Activated naive CD8-positive, alpha-beta T cell treated with anti-CD3 and anti-CD28 coated beads for 36 hours (primary cell): Measurements from ENCODE around the gene JOSD1. TPM values are rescaled to one million over a fixed set of nuclear protein-coding genes. Genes with fewer than 3 reads are reported as not detected.
A peak's percentile ranks its signal among the peaks of the same experiment; 100 is the strongest.

Experiments used
- DNase-seq: peaks from one replicate; pipeline ENCODE4 v3.0.0; 2021
- H3K27ac Mint-ChIP-seq: one replicate; pipeline ENCODE4 v1.8.0; 2022; ENCODE audit warnings: mild to moderate bottlenecking, moderate library complexity, mixed read lengths
- H3K27me3 Mint-ChIP-seq: one replicate; pipeline ENCODE4 v1.8.0; 2022; ENCODE audit warnings: mild to moderate bottlenecking, mixed read lengths
- H3K36me3 Mint-ChIP-seq: one replicate; pipeline ENCODE4 v1.8.0; 2021; ENCODE audit warnings: mild to moderate bottlenecking, mixed read lengths
- H3K4me1 Mint-ChIP-seq: one replicate; pipeline ENCODE4 v1.8.0; 2021; ENCODE audit warnings: mixed read lengths
- H3K4me3 Mint-ChIP-seq: one replicate; pipeline ENCODE4 v1.8.0; 2022; ENCODE audit warnings: mild to moderate bottlenecking, moderate library complexity, mixed read lengths
- H3K9me3 Mint-ChIP-seq: one replicate; pipeline ENCODE4 v1.8.0; 2022; ENCODE audit warnings: mixed read lengths
- total RNA-seq, 2 experiments: library from RNA; stranded (reverse); gene quantifications; one replicate each; pipeline ENCODE4 v1.2.3, GENCODE V29; 2021

JOSD1 gene
- total RNA-seq, 2 experiments from 2014 or later, result 79.4 to 83.7 TPM

- no peaks in the 10 kb centered on the region for H3K27me3 Mint-ChIP-seq
- H3K9me3 Mint-ChIP-seq, result no peaks in the 10 kb centered on the region
- H3K4me1 Mint-ChIP-seq, result peaks cover 60% of the 10 kb centered on the region
- H3K4me3 Mint-ChIP-seq, result peak overlapping the region; percentile 89
- peak; percentile 34 for DNase-seq
- H3K36me3 Mint-ChIP-seq, result peaks cover 58% of the 10 kb centered on the region
- peak overlapping the region; percentile 83 for H3K27ac Mint-ChIP-seq
These were observed 3.9 kb downstream of the JOSD1 start for GRCh38 chr22:38696606-38697424.

- Mint-ChIP-seq H3K4me1 (peaks cover 53% of the 10 kb centered on the region), H3K27me3 (no peaks in the 10 kb centered on the region), H3K9me3 (no peaks in the 10 kb centered on the region), H3K36me3 (peaks cover 57% of the 10 kb centered on the region), H3K4me3 (peak overlapping the region; percentile 16), H3K27ac (peak overlapping the region; percentile 39)
- no peak for DNase-seq
These were observed 5.8 kb downstream of the JOSD1 start for GRCh38 chr22:38694940-38695339.

GRCh38 chr22:38694049-38694448, 6.7 kb downstream of the JOSD1 start:
- no peak overlapping the region for H3K4me3 Mint-ChIP-seq
- H3K27ac Mint-ChIP-seq, result peak overlapping the region; percentile 34
- no peaks in the 10 kb centered on the region for H3K9me3 Mint-ChIP-seq
- no peak for DNase-seq
- H3K36me3 Mint-ChIP-seq, result peaks cover 49% of the 10 kb centered on the region
- peaks cover 47% of the 10 kb centered on the region for H3K4me1 Mint-ChIP-seq
- no peaks in the 10 kb centered on the region for H3K27me3 Mint-ChIP-seq

- no peak overlapping the region for H3K4me3 Mint-ChIP-seq
- H3K36me3 Mint-ChIP-seq, result peaks cover 28% of the 10 kb centered on the region
- no peaks in the 10 kb centered on the region for H3K27me3 Mint-ChIP-seq
- peaks cover 14% of the 10 kb centered on the region for H3K4me1 Mint-ChIP-seq
- DNase-seq, result no peak
- H3K27ac Mint-ChIP-seq, result no peak overlapping the region
- H3K9me3 Mint-ChIP-seq, result no peaks in the 10 kb centered on the region
These were observed 11.1 kb downstream of the JOSD1 start for GRCh38 chr22:38689651-38690050.

GRCh38 chr22:38685761-38686160, 15.0 kb downstream of the JOSD1 start:
- peaks cover 42% of the 10 kb centered on the region for H3K36me3 Mint-ChIP-seq
- no peaks in the 10 kb centered on the region for H3K27me3 Mint-ChIP-seq
- peak overlapping the region; percentile 6 for H3K27ac Mint-ChIP-seq
- no peak overlapping the region for H3K4me3 Mint-ChIP-seq
- peaks cover 18% of the 10 kb centered on the region for H3K4me1 Mint-ChIP-seq
- H3K9me3 Mint-ChIP-seq, result no peaks in the 10 kb centered on the region
- DNase-seq, result no peak

- peaks cover 20% of the 10 kb centered on the region for H3K4me1 Mint-ChIP-seq
- H3K4me3 Mint-ChIP-seq, result no peak overlapping the region
- no peaks in the 10 kb centered on the region for H3K9me3 Mint-ChIP-seq
- peak overlapping the region; percentile 65 for H3K27ac Mint-ChIP-seq
- H3K27me3 Mint-ChIP-seq, result no peaks in the 10 kb centered on the region
- H3K36me3 Mint-ChIP-seq, result peaks cover 41% of the 10 kb centered on the region
- DNase-seq, result no peak
These were observed 15.8 kb downstream of the JOSD1 start for GRCh38 chr22:38684895-38685294.

GRCh38 chr22:38681582-38682335, 19.0 kb downstream of the JOSD1 start, which contains the start of gene TOMM22:
Gene TOMM22, plus strand, starts transcription at chr22:38681957. Its CDS starts 22 bp downstream, at chr22:38681979.
- H3K36me3 Mint-ChIP-seq, result peaks cover 39% of the 10 kb centered on the region
- peaks cover 19% of the 10 kb centered on the region for H3K4me1 Mint-ChIP-seq
- H3K4me3 Mint-ChIP-seq, result peak within 1 kb of the TSS; percentile 91
- no peaks in the 10 kb centered on the region for H3K27me3 Mint-ChIP-seq
- H3K27ac Mint-ChIP-seq, result peak within 1 kb of the TSS; percentile 93
- peak; percentile 89 for DNase-seq
- H3K9me3 Mint-ChIP-seq, result no peaks in the 10 kb centered on the region

- no peak for DNase-seq
- peaks cover 3% of the 10 kb centered on the region for H3K4me1 Mint-ChIP-seq
- H3K4me3 Mint-ChIP-seq, result no peak overlapping the region
- no peaks in the 10 kb centered on the region for H3K9me3 Mint-ChIP-seq
- H3K36me3 Mint-ChIP-seq, result peaks cover 13% of the 10 kb centered on the region
- no peak overlapping the region for H3K27ac Mint-ChIP-seq
- no peaks in the 10 kb centered on the region for H3K27me3 Mint-ChIP-seq
These were observed 24.9 kb downstream of the JOSD1 start for GRCh38 chr22:38675833-38676232.

GRCh38 chr22:38674888-38675287, 25.9 kb downstream of the JOSD1 start:
- H3K4me3 Mint-ChIP-seq, result no peak overlapping the region
- no peaks in the 10 kb centered on the region for H3K27me3 Mint-ChIP-seq
- no peak for DNase-seq
- H3K36me3 Mint-ChIP-seq, result peaks cover 14% of the 10 kb centered on the region
- H3K27ac Mint-ChIP-seq, result no peak overlapping the region
- no peaks in the 10 kb centered on the region for H3K4me1 Mint-ChIP-seq
- H3K9me3 Mint-ChIP-seq, result no peaks in the 10 kb centered on the region

- Mint-ChIP-seq H3K4me3 (peak overlapping the region; percentile 92), H3K36me3 (peaks cover 2% of the 10 kb centered on the region), H3K9me3 (no peaks in the 10 kb centered on the region), H3K27me3 (no peaks in the 10 kb centered on the region), H3K4me1 (peaks cover 15% of the 10 kb centered on the region), H3K27ac (peak overlapping the region; percentile 98)
- DNase-seq, result peak; percentile 52
These were observed 43.5 kb downstream of the JOSD1 start for GRCh38 chr22:38657045-38657909.

- peak within 1 kb of the TSS; percentile 92 for H3K4me3 Mint-ChIP-seq
- no peaks in the 10 kb centered on the region for H3K9me3 Mint-ChIP-seq
- H3K4me1 Mint-ChIP-seq, result peaks cover 15% of the 10 kb centered on the region
- no peaks in the 10 kb centered on the region for H3K27me3 Mint-ChIP-seq
- H3K36me3 Mint-ChIP-seq, result peaks cover 2% of the 10 kb centered on the region
- peak within 1 kb of the TSS; percentile 98 for H3K27ac Mint-ChIP-seq
- DNase-seq, result peak; percentile 88
These were observed 44.3 kb downstream of the JOSD1 start, which contains the start of the genes CBY1 and FAM227A for GRCh38 chr22:38656256-38657044. Gene CBY1, plus strand, starts transcription at chr22:38656638. Its CDS starts 11,417 bp downstream, at chr22:38668055. Gene FAM227A, minus strand, starts transcription at chr22:38656392. Its CDS starts 6,224 bp downstream, at chr22:38650168.

GRCh38 chr22:38655519-38656255, 45.1 kb downstream of the JOSD1 start:
- Mint-ChIP-seq H3K27ac (peak overlapping the region; percentile 98), H3K4me1 (peaks cover 15% of the 10 kb centered on the region), H3K9me3 (no peaks in the 10 kb centered on the region), H3K36me3 (peaks cover 2% of the 10 kb centered on the region), H3K4me3 (peak overlapping the region; percentile 92), H3K27me3 (no peaks in the 10 kb centered on the region)
- DNase-seq, result no peak

GRCh38 chr22:38653741-38654140, 47.0 kb downstream of the JOSD1 start:
- peaks cover 15% of the 10 kb centered on the region for H3K4me1 Mint-ChIP-seq
- peaks cover 2% of the 10 kb centered on the region for H3K36me3 Mint-ChIP-seq
- no peaks in the 10 kb centered on the region for H3K9me3 Mint-ChIP-seq
- H3K27ac Mint-ChIP-seq, result no peak overlapping the region
- H3K27me3 Mint-ChIP-seq, result no peaks in the 10 kb centered on the region
- no peak overlapping the region for H3K4me3 Mint-ChIP-seq
- DNase-seq, result no peak
